Testis (tissue), 2 donors: ENCODE data around the gene SLC4A3.

Experiments
- POLR2A ChIP-seq: fragments of 450-650 bp; IDR thresholded peaks from one replicate; pipeline ENCODE4 v1.6.1; 2017; ENCODE audit warnings: antibody characterized with exemption, mild to moderate bottlenecking, moderate library complexity
- TF ChIP-seq, protein P1 (sequence below), 3 experiments: fragments of 450-650 bp in 2 of 3; fragments of 200-600 bp in 1 of 3; sonication (generic) in 1 of 3; IDR thresholded peaks; one replicate each; pipeline ENCODE4 v1.5.1; 2016 to 2019; ENCODE audit warnings: antibody characterized with exemption in 3 of 3, mild to moderate bottlenecking in 2 of 3, moderate library complexity in 1 of 3

DNA sequence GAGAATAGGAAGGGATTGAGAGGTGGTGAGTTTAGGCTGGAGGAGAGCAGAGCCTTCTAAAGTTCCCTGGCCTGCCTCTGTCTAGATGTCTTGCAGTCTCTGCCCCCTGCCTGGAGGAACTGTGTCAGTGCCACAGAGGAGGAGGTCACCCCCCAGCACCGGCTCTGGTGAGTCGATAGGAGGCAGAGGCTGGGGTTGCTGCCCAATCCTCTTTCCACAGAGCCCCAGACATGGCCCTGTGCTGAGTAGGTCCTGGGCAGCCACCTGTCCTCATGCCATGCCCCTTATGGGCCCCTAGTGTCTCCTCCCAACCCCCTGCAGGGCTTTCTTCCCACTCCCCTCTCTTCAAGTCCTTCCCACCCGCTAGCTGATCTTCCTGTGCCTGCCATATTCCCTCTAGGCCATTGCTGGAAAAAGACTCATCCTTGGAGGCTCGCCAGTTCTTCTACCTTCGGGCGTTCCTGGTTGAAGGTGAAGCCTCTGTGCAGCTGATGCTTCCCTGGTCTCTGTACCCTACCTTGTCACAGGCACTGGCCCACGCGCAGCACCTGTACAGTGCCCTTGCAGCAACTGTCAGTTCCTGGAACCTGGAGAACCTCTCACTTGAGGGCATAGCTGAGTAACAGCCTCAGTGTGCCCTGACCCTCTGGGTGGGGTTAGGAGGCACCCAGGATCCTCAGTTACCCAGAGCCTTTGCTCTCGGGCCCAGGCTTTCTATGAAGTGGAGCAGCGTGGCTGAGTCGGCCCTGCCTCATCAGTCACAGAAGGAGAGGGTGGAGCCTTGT lies 13.2 kb upstream of the SLC4A3 start:
- TF ChIP-seq, protein P1, sequence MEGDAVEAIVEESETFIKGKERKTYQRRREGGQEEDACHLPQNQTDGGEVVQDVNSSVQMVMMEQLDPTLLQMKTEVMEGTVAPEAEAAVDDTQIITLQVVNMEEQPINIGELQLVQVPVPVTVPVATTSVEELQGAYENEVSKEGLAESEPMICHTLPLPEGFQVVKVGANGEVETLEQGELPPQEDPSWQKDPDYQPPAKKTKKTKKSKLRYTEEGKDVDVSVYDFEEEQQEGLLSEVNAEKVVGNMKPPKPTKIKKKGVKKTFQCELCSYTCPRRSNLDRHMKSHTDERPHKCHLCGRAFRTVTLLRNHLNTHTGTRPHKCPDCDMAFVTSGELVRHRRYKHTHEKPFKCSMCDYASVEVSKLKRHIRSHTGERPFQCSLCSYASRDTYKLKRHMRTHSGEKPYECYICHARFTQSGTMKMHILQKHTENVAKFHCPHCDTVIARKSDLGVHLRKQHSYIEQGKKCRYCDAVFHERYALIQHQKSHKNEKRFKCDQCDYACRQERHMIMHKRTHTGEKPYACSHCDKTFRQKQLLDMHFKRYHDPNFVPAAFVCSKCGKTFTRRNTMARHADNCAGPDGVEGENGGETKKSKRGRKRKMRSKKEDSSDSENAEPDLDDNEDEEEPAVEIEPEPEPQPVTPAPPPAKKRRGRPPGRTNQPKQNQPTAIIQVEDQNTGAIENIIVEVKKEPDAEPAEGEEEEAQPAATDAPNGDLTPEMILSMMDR (IDR thresholded peaks at IDR 0.05): no peak
- TF ChIP-seq POLR2A: no peak
